OCI-LY3 (cell line): Measurements from ENCODE around the gene SHC3.

Experiments used
- H2AFZ ChIP-seq: fragments of 200-600, 300-600 bp; shearing (Covaris generic); 2 replicates; pipeline ENCODE4 v1.6.0; 2014; ENCODE audit warnings: antibody characterized with exemption, low read depth, low read length
- H3K27ac ChIP-seq: fragments of 200-600, 300-600 bp; sonication (generic); 2 replicates; pipeline ENCODE4 v1.5.1; 2014; ENCODE audit warnings: mild to moderate bottlenecking, low read length, moderate library complexity, mixed read lengths
- H3K27me3 ChIP-seq: fragments of 200-600, 300-600 bp; sonication (generic); 2 replicates; pipeline ENCODE4 v1.6.1; 2014; ENCODE audit warnings: low read depth, low read length, mixed read lengths
- H3K36me3 ChIP-seq: fragments of 200-600, 300-600 bp; sonication (generic); replicated peaks from 2 replicates; pipeline ENCODE3; 2014; ENCODE audit warnings: low read depth, low read length, mixed read lengths
- H3K4me1 ChIP-seq: fragments of 300-600, 200-600 bp; sonication (generic); 2 replicates; pipeline ENCODE4 v1.6.1; 2014; ENCODE audit warnings: low read length, mixed read lengths
- H3K4me2 ChIP-seq: fragments of 200-600, 300-600 bp; sonication (generic); 2 replicates; pipeline ENCODE4 v1.6.1; 2014; ENCODE audit warnings: low read length, mixed read lengths
- H3K4me3 ChIP-seq: fragments of 300-600, 200-600 bp; sonication (generic); 2 replicates; pipeline ENCODE4 v1.5.1; 2014; ENCODE audit warnings: antibody characterized with exemption, mild to moderate bottlenecking, low read length, moderate library complexity
- H3K79me2 ChIP-seq: fragments of 300-600, 200-600 bp; shearing (Covaris generic); 2 replicates; pipeline ENCODE4 v1.6.1; 2014; ENCODE audit warnings: mild to moderate bottlenecking, low read length, mixed read lengths
- H3K9ac ChIP-seq: fragments of 300-600, 200-600 bp; shearing (Covaris generic); 2 replicates; pipeline ENCODE4 v1.6.0; 2014; ENCODE audit warnings: mild to moderate bottlenecking, low read length, moderate library complexity
- H3K9me3 ChIP-seq: fragments of 200-600, 300-600 bp; shearing (Covaris generic); 2 replicates; pipeline ENCODE4 v1.6.1; 2014; ENCODE audit warnings: low read length, mixed read lengths; ENCODE audit not compliant: insufficient read depth
- H4K20me1 ChIP-seq: fragments of 200-600, 300-600 bp; sonication (generic); 2 replicates; pipeline ENCODE4 v1.6.1; 2016; ENCODE audit warnings: low read length, mixed read lengths; ENCODE audit not compliant: insufficient read depth
- EZH2phosphoT487 ChIP-seq: fragments of 200-600 bp; shearing (Covaris generic); IDR thresholded peaks from 2 replicates; pipeline ENCODE4 v1.6.1; 2018; ENCODE audit warnings: antibody characterized with exemption, mixed run types, low read depth
- TF ChIP-seq, protein P1 (sequence below): fragments of 200-600, 300-600 bp; sonication (generic); IDR thresholded peaks from 2 replicates; pipeline ENCODE4 v1.5.1; 2014; ENCODE audit warnings: antibody characterized with exemption, low read length, low read depth

SHC3 gene

DNA sequence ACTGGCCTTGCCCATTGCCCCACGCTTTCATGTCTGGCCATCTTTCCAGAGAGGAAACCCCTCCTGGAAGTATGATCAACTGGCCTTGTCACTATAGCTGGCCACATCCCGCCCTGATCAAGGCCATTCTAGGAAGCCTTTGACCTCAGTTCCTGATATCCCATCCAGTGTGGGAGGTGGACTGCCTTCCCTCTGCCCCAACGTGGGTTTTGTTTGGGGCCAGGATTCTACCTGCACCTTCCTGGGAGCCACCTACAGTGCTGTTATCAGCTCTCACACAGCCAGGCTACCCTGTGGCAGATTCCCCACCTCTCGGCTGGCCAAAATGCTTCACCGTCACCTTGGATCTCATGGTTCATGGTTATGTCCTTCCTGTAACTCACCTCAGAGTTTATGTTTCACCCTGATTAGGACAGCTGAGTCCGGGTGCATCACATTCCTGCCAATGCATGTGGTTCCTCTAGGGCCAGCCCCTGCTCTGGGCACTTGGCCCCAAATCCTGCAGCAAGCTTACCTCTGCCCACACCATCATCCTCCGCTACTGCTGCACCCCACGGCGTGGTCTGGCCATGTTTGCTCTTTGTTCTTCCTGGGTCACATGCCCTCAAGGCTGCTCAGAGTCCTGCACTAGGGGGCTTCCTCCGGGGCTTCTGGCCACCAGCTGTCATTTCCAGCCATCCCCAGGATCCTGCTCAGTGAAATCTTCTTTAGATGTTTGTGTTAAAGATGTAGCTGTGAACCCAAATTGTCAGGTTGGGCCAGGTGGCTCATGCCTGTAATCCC, 211.5 kb downstream of the SHC3 start:
- no peak overlapping the region for H2AFZ ChIP-seq
- no peak overlapping the region for H3K4me3 ChIP-seq
- H3K4me1 ChIP-seq, result no peaks in the 10 kb centered on the region
- no peak overlapping the region for H3K9ac ChIP-seq
- no peak for TF ChIP-seq EZH2phosphoT487
- TF ChIP-seq, protein P1, sequence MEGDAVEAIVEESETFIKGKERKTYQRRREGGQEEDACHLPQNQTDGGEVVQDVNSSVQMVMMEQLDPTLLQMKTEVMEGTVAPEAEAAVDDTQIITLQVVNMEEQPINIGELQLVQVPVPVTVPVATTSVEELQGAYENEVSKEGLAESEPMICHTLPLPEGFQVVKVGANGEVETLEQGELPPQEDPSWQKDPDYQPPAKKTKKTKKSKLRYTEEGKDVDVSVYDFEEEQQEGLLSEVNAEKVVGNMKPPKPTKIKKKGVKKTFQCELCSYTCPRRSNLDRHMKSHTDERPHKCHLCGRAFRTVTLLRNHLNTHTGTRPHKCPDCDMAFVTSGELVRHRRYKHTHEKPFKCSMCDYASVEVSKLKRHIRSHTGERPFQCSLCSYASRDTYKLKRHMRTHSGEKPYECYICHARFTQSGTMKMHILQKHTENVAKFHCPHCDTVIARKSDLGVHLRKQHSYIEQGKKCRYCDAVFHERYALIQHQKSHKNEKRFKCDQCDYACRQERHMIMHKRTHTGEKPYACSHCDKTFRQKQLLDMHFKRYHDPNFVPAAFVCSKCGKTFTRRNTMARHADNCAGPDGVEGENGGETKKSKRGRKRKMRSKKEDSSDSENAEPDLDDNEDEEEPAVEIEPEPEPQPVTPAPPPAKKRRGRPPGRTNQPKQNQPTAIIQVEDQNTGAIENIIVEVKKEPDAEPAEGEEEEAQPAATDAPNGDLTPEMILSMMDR, result no peak
- no peaks in the 10 kb centered on the region for H3K36me3 ChIP-seq
- no peaks in the 10 kb centered on the region for H3K9me3 ChIP-seq
- no peak overlapping the region for H3K4me2 ChIP-seq
- no peaks in the 10 kb centered on the region for H3K79me2 ChIP-seq
- H4K20me1 ChIP-seq, result no peaks in the 10 kb centered on the region
- H3K27me3 ChIP-seq, result 0 out of 2 replicates have a peak, but pooled peaks cover 12% of the 10 kb centered on the region
- no peak overlapping the region for H3K27ac ChIP-seq

DNA sequence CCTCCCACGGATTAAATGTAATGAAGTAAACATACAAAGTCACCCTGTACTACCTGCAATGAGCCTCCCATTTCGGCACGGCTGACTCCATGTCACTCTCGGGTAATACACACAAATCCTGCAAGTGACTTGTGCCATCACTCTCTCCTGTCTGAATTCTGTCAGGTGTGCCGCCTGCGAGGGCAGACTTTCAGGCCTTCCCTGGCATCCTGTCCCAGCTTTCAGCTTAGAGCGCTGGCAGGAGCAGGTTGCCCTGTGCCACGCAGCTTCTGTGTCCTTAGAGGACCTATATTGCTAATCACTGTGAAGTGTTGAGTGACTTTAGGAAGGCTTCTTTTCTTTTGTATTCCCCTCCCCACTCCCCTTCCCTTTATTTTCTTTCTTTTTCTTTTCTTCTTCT, 213.1 kb downstream of the SHC3 start:
- no peaks in the 10 kb centered on the region for H3K79me2 ChIP-seq
- no peak overlapping the region for H3K4me2 ChIP-seq
- no peaks in the 10 kb centered on the region for H3K4me1 ChIP-seq
- H3K27ac ChIP-seq, result no peak overlapping the region
- 0 out of 2 replicates have a peak, but pooled peaks cover 12% of the 10 kb centered on the region for H3K27me3 ChIP-seq
- H2AFZ ChIP-seq, result no peak overlapping the region
- TF ChIP-seq, protein P1, result no peak
- TF ChIP-seq EZH2phosphoT487, result no peak
- H3K9me3 ChIP-seq, result no peaks in the 10 kb centered on the region
- H3K36me3 ChIP-seq, result no peaks in the 10 kb centered on the region
- H3K4me3 ChIP-seq, result no peak overlapping the region
- no peak overlapping the region for H3K9ac ChIP-seq
- H4K20me1 ChIP-seq, result no peaks in the 10 kb centered on the region

DNA sequence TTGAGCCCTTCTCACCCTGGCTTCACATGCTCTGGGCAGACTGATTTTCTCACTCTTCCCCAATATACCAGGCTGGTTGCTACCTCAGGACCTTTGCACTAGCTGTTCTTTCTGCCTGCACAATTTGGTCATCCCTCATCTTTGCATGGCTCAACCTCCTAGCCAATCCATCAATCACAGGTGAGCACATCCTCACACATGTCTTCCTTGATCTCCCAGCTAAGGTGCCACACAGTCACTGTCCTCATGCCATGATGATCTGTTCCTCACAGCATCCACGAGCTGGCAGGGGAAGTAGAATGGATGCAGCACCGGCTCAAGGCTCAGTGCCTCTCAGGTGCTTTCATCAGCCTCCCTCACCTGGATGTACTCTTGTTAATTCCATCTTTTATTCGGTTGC, 218.0 kb downstream of the SHC3 start:
- H3K79me2 ChIP-seq, result no peaks in the 10 kb centered on the region
- H3K4me3 ChIP-seq, result no peak overlapping the region
- H4K20me1 ChIP-seq, result no peaks in the 10 kb centered on the region
- H3K4me1 ChIP-seq, result no peaks in the 10 kb centered on the region
- H3K9me3 ChIP-seq, result no peaks in the 10 kb centered on the region
- H3K36me3 ChIP-seq, result no peaks in the 10 kb centered on the region
- peaks cover 13% of the 10 kb centered on the region; the same call in 1 of the 2 replicates for H3K27me3 ChIP-seq
- H3K9ac ChIP-seq, result no peak overlapping the region
- no peak overlapping the region for H3K27ac ChIP-seq
- H2AFZ ChIP-seq, result no peak overlapping the region
- no peak overlapping the region for H3K4me2 ChIP-seq
- no peak for TF ChIP-seq EZH2phosphoT487
- TF ChIP-seq, protein P1, result no peak

DNA sequence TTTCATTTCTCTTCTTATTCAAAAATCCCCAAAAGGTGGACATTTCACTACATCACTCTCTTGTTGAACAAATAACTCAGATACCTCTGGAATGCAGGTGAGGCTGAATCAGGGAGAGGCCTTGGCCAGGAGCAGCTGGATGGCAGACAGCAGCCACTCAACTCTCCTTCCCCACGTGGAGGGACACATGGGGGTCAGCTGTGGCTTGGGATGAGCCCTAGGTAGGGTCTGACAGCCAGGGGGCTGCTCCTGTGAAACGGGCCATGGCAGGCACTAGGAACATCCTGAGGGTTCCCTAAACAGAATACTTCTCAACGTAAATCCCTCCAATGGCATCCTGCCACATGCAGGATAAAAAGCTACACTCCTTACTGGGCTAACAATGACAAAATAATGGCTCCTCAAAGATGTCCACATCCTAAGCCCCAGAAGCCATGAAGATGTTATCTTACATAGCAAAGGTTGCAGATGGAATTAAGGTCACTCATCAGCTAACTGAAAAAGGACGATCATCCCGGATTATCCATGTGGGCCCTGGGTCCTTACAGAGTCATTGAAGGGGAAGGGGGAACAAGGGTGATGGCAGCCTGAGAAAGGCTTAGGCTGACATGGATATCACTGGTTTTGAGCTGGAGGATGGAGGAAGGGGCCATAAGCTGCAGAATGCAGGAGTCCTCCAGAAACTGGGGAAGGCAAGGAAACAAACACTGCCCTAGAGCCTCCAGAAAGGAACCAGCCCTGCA, 218.7 kb downstream of the SHC3 start:
- no peak overlapping the region for H2AFZ ChIP-seq
- H3K79me2 ChIP-seq, result no peaks in the 10 kb centered on the region
- H3K27ac ChIP-seq, result no peak overlapping the region
- no peak overlapping the region for H3K9ac ChIP-seq
- H3K4me3 ChIP-seq, result no peak overlapping the region
- no peaks in the 10 kb centered on the region for H3K36me3 ChIP-seq
- no peaks in the 10 kb centered on the region for H3K4me1 ChIP-seq
- H3K4me2 ChIP-seq, result no peak overlapping the region
- no peak for TF ChIP-seq EZH2phosphoT487
- TF ChIP-seq, protein P1, result no peak
- H4K20me1 ChIP-seq, result no peaks in the 10 kb centered on the region
- no peaks in the 10 kb centered on the region for H3K9me3 ChIP-seq
- peaks cover 13% of the 10 kb centered on the region; the same call in 1 of the 2 replicates for H3K27me3 ChIP-seq
